OCI-LY3 (cell line): Measurements from ENCODE around the gene ZFAND3.

Experiments
- CTCF ChIP-seq: fragments of 200-600, 300-600 bp; sonication (generic); IDR thresholded peaks from 2 replicates; pipeline ENCODE4 v1.5.1; 2014; ENCODE audit warnings: antibody characterized with exemption, low read length, low read depth
- EZH2phosphoT487 ChIP-seq: fragments of 200-600 bp; shearing (Covaris generic); IDR thresholded peaks from 2 replicates; pipeline ENCODE4 v1.6.1; 2018; ENCODE audit warnings: antibody characterized with exemption, mixed run types, low read depth

DNA sequence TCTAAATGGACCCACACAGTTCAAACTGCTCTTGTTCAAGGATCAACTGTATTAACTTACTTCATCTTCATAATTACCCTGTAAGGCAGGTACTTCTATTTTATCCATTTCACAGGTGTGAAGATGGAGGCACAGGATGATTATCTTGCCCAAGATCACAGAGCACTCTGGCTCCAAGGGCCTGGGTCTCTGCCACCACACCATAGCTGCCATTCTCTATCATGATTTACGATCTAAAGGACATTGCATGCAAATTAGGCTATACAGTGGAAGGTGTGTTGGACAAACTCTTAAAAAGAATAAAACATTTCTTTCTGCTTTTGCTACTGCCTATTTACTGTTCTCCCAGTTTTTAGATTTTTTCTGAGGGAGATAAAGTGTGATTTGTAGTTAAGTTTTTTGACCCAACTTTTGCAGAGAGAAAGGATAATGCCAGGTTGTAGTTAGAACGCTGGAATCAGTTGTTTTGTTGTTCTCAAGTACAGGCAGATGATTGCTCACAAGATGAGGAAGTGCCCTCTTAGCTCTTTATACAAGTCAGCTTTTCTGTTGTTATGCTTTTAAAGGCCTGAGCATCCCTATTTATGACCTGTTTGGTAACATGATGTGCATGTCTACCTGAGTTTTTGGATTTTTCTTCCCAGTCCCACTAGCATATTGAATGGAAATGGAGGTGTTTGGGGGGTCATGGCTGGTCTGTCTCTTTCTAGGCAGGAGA lies 247.9 kb downstream of the ZFAND3 start:
- no peak for TF ChIP-seq CTCF
- TF ChIP-seq EZH2phosphoT487, result no peak
